Activated T-cell treated with anti-CD3 and anti-CD28 coated beads, Interleukin-2, amount 50 U/mL, for 4 hours (primary cell): ENCODE results near the gene TFIP11. TPM values are rescaled to one million over a fixed set of nuclear protein-coding genes. Genes with fewer than 3 reads are reported as not detected.

Experiments
- ATAC-seq, 2 donors: fragments of 200-7000 bp; cut with Tn5 transposase; one replicate each; pipeline ENCODE4 v1.10.0; 2021
- DNase-seq: peaks from one replicate; pipeline ENCODE4 v3.0.0-alpha.2; 2020
- H3K27me3 Mint-ChIP-seq: one replicate; pipeline ENCODE4 v1.8.0; 2021; ENCODE audit warnings: low read depth, mixed read lengths
- H3K36me3 Mint-ChIP-seq: one replicate; pipeline ENCODE4 v1.8.0; 2022; ENCODE audit warnings: mixed read lengths; ENCODE audit not compliant: insufficient read depth
- H3K4me1 Mint-ChIP-seq: one replicate; pipeline ENCODE4 v1.8.0; 2021; ENCODE audit warnings: low read depth, mixed read lengths
- H3K4me3 Mint-ChIP-seq: one replicate; pipeline ENCODE4 v1.8.0; 2021; ENCODE audit warnings: mild to moderate bottlenecking, moderate library complexity, mixed read lengths
- H3K9me3 Mint-ChIP-seq: one replicate; pipeline ENCODE4 v1.8.0; 2021; ENCODE audit warnings: mixed read lengths
- total RNA-seq, 3 donors: library from RNA; stranded (reverse); gene quantifications; one replicate each; pipeline ENCODE4 v1.2.1, GENCODE V29; 2021

TFIP11 gene
- total RNA-seq, 3 donors from 2014 or later = 52.4 to 68.5 (median 61.0) TPM

DNA sequence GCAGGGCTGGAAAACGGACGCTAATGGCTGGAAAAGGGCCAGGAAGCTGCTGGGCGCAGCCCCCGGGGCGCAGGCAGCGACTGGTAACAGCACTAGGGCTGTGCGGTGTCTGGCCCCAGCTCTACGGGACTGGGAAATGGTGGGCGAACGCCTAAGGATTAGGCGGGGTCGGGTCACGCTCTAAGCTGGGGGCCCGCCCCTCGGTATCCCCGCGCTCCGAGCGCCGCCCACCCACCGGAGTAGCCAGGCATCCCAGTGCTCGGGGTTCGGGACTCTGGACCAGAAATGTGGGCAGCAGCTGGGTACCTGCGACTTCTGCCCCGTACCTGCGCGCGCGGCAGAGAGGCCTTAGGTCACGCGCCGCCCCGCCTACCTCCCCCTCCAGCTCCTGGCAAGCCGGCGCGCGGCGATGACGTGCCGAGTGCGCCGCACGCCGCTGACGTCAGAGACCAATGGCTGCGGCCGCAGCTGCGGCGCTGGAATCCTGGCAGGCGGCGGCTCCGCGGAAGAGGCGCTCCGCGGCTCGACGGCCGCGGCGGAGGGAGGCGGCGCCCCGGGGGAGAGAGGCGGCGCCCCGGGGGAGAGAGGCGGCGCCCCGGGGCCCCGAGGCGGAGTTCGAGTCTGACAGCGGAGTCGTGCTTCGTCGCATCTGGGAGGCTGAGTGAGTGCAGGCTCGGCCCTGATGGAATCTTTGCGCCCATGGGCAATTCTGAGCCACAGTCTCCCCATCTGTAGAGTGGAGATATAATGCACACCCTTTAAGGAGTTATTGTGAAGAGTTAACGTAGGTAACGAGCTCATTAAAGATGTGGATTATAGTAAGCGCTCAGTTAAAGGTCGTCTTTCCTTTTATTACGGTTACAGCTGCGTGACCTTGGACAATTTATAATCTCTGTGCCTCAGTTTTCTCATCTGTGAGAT, 28.6 kb downstream of the TFIP11 start, which contains the start of the genes HPS4 and SRRD:
HPS4 (minus strand) TSS at position 345 of the 921 bp plus-strand sequence. CDS start 2,021 bp downstream, outside the sequence.
SRRD (plus strand) TSS at position 439 of the 921 bp plus-strand sequence; CDS start at position 453, 14 bp downstream.
- no peaks in the 10 kb centered on the region for H3K27me3 Mint-ChIP-seq
- no peaks in the 10 kb centered on the region for H3K9me3 Mint-ChIP-seq
- H3K36me3 Mint-ChIP-seq = peaks cover 13% of the 10 kb centered on the region
- peak; percentile 83 to 90 for ATAC-seq
- DNase-seq = peak; percentile 93
- H3K4me3 Mint-ChIP-seq = peak within 1 kb of the TSS; percentile 95
- H3K4me1 Mint-ChIP-seq = peaks cover 63% of the 10 kb centered on the region

- Mint-ChIP-seq H3K4me3 (peak overlapping the region; percentile 95), H3K9me3 (no peaks in the 10 kb centered on the region), H3K4me1 (peaks cover 64% of the 10 kb centered on the region), H3K36me3 (peaks cover 7% of the 10 kb centered on the region), H3K27me3 (no peaks in the 10 kb centered on the region)
- ATAC-seq (no peak), DNase-seq (no peak)
Measured at GRCh38 chr22:26483043-26483438, 29.2 kb downstream of the TFIP11 start.

GRCh38 chr22:26482161-26482560, 30.1 kb downstream of the TFIP11 start:
- H3K9me3 Mint-ChIP-seq = no peaks in the 10 kb centered on the region
- H3K4me1 Mint-ChIP-seq = peaks cover 72% of the 10 kb centered on the region
- ATAC-seq = no peak
- peaks cover 13% of the 10 kb centered on the region for H3K36me3 Mint-ChIP-seq
- peak overlapping the region; percentile 95 for H3K4me3 Mint-ChIP-seq
- H3K27me3 Mint-ChIP-seq = no peaks in the 10 kb centered on the region
- no peak for DNase-seq

- H3K27me3 Mint-ChIP-seq = no peaks in the 10 kb centered on the region
- H3K9me3 Mint-ChIP-seq = no peaks in the 10 kb centered on the region
- DNase-seq (no peak), ATAC-seq (no peak)
- H3K4me1 Mint-ChIP-seq = peaks cover 74% of the 10 kb centered on the region
- peaks cover 17% of the 10 kb centered on the region for H3K36me3 Mint-ChIP-seq
- H3K4me3 Mint-ChIP-seq = peak overlapping the region; percentile 45
Measured at GRCh38 chr22:26481694-26482093, 30.6 kb downstream of the TFIP11 start.

- DNase-seq (no peak), ATAC-seq (no peak)
- Mint-ChIP-seq H3K27me3 (no peaks in the 10 kb centered on the region), H3K4me3 (peak overlapping the region; percentile 35), H3K9me3 (no peaks in the 10 kb centered on the region), H3K4me1 (peaks cover 74% of the 10 kb centered on the region), H3K36me3 (peaks cover 20% of the 10 kb centered on the region)
Measured at GRCh38 chr22:26481112-26481693, 31.1 kb downstream of the TFIP11 start.

DNA sequence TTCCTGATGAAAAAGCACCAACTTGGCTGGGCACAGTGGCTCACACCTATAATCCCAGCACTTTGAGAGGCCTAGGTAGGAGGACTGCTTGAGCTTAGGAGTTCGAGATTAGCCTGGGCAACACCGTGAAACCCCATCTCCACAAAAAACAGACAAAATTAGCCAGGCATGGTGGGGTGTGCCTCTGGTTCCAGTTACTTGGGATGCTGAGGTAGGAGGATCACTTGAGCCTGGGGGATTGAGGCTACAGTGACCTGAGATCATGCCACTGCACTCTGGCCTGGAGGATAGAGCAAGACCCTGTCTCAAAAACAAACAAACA, 31.7 kb downstream of the TFIP11 start:
- DNase-seq (no peak), ATAC-seq (no peak)
- Mint-ChIP-seq H3K9me3 (no peaks in the 10 kb centered on the region), H3K4me3 (peak overlapping the region; percentile 66), H3K27me3 (no peaks in the 10 kb centered on the region), H3K4me1 (peaks cover 69% of the 10 kb centered on the region), H3K36me3 (peaks cover 20% of the 10 kb centered on the region)

DNA sequence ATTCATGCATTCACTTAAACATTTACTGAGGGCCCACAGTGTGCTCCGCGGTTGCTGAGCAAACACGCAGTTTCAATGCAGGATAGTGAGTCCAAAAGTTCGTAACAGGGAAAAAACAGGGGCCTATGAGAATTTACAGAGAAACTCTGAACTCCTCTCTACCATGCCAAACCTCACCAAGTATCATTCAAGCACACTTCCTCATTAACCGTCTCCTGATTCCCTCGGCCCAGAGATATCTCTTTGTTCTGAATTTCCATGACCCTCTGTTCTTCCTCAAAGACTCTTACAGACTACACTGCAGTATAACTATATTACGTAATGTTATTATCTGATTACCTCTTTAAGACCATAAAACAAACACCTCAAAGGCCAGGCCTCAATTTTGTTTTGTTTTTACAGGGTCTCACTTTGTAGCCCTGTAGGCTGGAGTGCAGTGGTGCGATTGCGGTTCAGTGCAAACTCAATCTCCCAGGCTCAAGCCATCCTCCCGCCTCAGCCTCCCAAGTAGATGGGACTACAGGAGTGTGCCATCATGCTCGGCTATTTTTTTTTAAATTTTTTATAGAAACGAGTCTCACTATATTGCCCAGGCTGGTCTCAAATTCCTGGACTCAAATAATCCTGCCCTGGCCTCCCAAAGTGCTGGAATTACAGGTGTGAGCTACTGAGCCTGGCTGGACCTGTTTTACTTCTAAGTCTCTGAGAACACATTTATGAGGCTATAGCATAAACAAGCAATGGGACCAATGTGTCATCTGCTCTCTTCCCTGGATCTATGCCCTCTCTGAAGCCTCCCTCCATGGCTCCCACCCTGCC, 32.3 kb downstream of the TFIP11 start:
- peaks cover 63% of the 10 kb centered on the region for H3K4me1 Mint-ChIP-seq
- no peaks in the 10 kb centered on the region for H3K27me3 Mint-ChIP-seq
- peaks cover 21% of the 10 kb centered on the region for H3K36me3 Mint-ChIP-seq
- H3K9me3 Mint-ChIP-seq = no peaks in the 10 kb centered on the region
- DNase-seq = no peak
- peak overlapping the region; percentile 66 for H3K4me3 Mint-ChIP-seq
- no peak for ATAC-seq

DNA sequence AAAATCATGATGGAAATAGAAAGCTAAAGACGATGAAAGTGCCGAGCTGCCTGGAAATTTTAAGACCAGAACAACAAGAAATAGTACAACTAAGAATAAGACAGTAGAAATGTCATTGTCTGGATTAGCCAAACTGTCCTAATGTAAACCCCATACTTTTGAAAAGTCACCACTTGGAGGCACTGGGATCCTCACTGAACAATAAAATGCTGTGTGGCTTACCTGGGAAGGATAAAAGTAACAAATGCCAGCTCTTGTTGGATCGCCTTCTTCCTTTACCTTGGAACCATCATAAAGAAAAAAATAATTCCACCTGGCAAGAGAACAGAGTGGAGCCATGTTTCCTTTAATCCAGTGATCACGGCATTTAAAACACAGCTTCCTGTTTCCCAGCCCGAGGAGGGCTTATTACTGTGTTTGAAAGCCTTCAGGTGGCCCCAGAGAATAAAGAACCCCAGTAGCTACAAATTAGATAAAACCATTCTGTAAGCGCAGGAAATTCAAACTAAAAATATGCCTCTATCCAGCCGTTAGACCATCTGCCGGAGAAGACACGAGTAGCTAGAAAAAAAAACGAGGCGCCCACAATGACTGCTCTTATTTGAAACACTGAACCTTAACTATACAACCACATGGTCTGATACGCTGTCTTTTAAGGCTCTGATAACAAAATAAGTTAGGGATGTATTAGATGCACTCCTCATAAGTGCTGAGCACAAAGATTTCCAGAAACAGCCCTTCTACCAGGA, 33.1 kb downstream of the TFIP11 start:
- H3K36me3 Mint-ChIP-seq = peaks cover 27% of the 10 kb centered on the region
- H3K4me3 Mint-ChIP-seq = peak overlapping the region; percentile 66
- peaks cover 57% of the 10 kb centered on the region for H3K4me1 Mint-ChIP-seq
- no peak for ATAC-seq
- no peaks in the 10 kb centered on the region for H3K27me3 Mint-ChIP-seq
- no peak for DNase-seq
- no peaks in the 10 kb centered on the region for H3K9me3 Mint-ChIP-seq

GRCh38 chr22:26477341-26477731, 34.9 kb downstream of the TFIP11 start:
- Mint-ChIP-seq H3K4me1 (peaks cover 46% of the 10 kb centered on the region), H3K9me3 (no peaks in the 10 kb centered on the region), H3K36me3 (peaks cover 39% of the 10 kb centered on the region), H3K4me3 (no peak overlapping the region), H3K27me3 (no peaks in the 10 kb centered on the region)
- no peak for DNase-seq
- ATAC-seq = no peak

- H3K4me1 Mint-ChIP-seq = peaks cover 41% of the 10 kb centered on the region
Measured at GRCh38 chr22:26476705-26477340, 35.5 kb downstream of the TFIP11 start.

GRCh38 chr22:26474682-26475081, 37.6 kb downstream of the TFIP11 start:
- ATAC-seq (no peak), DNase-seq (no peak)
- H3K36me3 Mint-ChIP-seq = peaks cover 44% of the 10 kb centered on the region
- H3K4me3 Mint-ChIP-seq = no peak overlapping the region
- H3K4me1 Mint-ChIP-seq = peaks cover 21% of the 10 kb centered on the region
- H3K9me3 Mint-ChIP-seq = no peaks in the 10 kb centered on the region
- no peaks in the 10 kb centered on the region for H3K27me3 Mint-ChIP-seq

More at GRCh38 chr22:26476705-26477340, 35.5 kb downstream of the TFIP11 start:
- no peaks in the 10 kb centered on the region for H3K9me3 Mint-ChIP-seq
- no peaks in the 10 kb centered on the region for H3K27me3 Mint-ChIP-seq
- H3K4me3 Mint-ChIP-seq = no peak overlapping the region
- peaks cover 39% of the 10 kb centered on the region for H3K36me3 Mint-ChIP-seq
- ATAC-seq = no peak
- DNase-seq = no peak

DNA sequence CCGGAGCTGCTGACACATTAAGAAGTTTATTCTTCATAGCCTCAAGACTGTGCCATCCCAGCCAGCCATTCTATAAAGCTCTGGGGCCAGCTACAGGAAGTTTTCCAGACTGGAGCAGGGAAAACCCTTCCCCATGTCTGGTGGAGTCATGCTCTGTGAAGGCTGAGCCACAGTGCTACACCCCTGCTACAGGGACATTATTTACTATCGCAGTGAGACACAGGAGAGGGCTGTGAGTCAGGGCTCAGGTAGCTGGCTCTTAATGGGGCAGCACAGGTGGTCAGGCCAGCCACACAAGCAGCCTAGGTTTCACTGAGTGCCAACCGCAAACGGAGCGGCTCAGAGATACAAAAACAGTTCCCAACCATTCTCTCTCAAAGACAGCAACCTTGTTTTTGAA, 40.8 kb downstream of the TFIP11 start:
- no peak for DNase-seq
- Mint-ChIP-seq H3K27me3 (no peaks in the 10 kb centered on the region), H3K4me3 (no peak overlapping the region), H3K4me1 (no peaks in the 10 kb centered on the region), H3K36me3 (peaks cover 44% of the 10 kb centered on the region), H3K9me3 (no peaks in the 10 kb centered on the region)
- ATAC-seq = no peak

GRCh38 chr22:26470807-26471206, 41.5 kb downstream of the TFIP11 start:
- no peak for DNase-seq
- Mint-ChIP-seq H3K9me3 (no peaks in the 10 kb centered on the region), H3K36me3 (peaks cover 48% of the 10 kb centered on the region), H3K4me1 (no peaks in the 10 kb centered on the region), H3K27me3 (no peaks in the 10 kb centered on the region), H3K4me3 (no peak overlapping the region)
- no peak for ATAC-seq
